Limb (tissue), 2 donors: ENCODE measurements around the gene CRELD2.

ENCODE experiments used
- DNase-seq, 2 donors: peaks; one replicate each; pipeline ENCODE4 v3.0.0-alpha.2; 2016; ENCODE audit errors: extremely low spot score in 2 of 2

The CRELD2 gene

DNA sequence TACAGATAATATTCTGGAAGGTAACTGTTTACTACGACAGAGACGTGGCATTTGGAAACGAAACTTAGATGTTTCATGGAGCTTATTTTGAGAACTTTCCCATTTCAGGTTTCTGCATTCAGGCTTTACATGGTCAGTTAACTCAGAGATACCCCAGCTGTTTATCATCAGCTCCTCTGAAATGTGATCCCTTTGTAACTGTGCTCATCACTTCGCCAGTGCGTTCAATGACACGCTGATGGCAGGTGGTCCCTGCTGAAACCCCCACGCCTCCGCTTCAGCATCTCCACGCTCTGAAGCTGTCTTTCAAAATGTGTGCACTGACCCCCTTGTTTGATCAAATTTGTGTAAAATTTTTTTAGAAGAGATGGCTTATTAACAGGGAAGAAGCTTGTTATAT is 30.7 kb upstream of the CRELD2 start:
- DNase-seq, result no peak

DNA sequence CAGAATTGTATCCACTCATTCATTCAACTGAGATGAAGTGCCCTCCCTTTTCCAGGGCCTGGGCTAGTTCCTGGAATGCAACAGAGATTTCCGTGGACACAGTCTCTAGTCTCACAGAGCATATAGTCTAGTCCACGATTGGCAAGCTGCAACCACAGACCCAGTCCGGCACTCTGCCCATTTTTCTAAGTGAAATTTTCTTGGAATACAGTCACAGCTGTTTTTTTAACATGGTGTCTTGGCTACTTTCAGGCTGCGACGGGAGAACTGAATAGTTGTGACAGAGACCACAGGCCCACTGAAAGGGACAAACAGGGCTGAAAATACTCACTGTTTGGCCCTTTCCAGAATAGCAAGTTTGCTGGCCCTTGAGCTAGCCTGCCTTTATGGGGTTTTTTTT is 29.4 kb upstream of the CRELD2 start:
- no peak for DNase-seq

DNA sequence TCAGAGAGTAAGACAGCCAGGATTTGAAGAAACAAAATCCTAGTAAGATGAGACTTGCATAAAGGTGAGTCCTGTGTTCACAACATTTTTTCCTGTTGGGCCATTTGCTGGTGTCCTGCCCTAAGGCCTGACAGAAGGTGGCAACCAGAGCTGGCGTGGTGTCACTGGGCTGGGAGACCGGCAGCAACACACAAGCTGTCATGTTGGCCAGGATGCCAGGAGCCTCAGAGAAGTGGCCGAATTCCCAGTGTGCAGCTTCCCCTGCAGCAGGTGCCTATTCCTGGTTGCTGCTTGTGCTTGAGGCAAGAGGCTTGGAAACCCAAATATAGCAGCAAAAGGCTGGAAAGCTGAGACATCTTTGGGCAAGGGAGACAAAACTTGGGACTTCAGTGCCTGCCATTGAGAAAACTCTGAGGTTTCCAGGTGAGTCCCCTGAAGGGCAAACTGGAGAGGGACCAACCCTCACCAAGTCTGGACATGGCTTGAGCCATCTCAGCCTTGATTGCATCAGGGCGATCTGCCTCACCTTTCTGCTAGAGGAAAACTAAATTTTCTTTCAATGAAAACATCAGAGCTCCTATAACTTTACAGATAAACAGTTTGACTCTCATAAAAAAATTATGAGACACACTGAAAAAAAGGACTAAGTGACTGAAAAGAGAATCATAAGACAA is 26.1 kb upstream of the CRELD2 start:
- no peak for DNase-seq

DNA sequence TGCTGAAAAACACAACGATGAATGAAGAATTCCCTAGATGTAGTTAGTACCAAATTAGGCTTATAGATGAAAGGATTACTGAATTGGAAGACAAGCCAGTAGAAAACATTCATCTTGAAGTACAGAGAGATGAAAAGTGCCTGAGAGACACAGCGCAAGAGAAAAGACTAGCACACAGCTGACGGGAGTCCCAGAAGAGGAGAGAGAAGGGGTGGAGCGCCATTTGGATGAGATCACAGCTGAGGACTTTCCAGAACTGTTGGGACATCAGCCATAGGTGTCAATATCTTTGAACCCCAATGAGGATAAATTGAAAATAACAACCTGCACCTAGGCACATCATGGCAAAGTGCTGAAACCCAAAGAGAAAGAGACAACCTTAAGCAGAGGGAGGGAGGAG is 25.4 kb upstream of the CRELD2 start:
- no peak for DNase-seq

DNA sequence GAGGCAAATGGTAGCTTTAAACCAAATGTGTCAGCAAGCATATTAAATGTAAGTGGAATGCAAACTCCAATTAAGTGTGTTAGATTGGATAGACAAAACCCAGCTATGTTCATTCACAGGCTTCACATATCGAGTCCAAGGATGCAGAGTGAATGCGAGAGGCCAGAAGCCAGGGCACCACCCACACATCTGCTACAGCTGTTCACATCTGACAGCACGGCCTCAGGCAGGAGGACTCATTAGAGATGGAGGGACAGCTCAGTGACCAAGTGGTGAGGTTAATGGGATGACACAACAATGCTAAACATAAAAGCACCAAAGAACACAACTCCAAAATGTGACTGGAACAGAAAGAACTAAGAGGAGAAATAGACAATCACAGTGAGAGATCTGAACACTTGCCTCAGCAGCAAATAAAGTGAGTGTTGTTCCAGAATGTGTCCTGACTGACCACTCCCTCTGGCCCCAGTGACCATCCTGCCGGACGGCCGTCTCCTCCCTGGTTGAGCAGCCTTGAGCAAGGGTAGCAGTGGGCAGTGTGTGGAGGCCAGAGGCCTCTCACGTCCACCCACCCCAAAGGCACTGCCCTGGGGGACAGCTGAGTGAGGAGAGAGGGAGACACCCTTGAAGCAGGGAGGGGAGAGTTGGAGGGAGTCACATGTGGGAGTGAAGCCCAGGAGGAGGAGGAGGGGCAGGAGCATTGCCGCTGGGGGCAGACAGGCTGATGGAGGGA is 23.9 kb upstream of the CRELD2 start:
- DNase-seq, result no peak

DNA sequence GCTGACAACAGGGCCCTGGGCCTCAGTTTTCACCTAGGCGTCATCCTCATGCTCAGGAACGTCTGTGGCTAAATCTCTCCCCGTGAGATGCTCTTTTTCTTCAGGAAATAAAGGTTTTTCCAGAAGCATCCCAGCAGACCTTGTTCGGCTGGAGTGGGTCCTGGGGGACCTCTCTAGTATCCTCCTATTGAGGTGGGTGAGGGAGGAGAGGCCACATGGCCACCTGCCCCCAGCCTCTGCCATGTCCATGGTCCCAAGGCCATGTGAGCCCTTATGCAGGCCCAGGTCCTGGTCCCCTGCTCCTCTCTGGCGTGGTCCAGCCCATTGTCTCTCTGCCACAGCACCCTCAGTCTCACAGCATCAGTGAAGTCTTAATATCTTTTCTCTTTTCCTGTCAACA is 22.2 kb upstream of the CRELD2 start:
- DNase-seq, result no peak

DNA sequence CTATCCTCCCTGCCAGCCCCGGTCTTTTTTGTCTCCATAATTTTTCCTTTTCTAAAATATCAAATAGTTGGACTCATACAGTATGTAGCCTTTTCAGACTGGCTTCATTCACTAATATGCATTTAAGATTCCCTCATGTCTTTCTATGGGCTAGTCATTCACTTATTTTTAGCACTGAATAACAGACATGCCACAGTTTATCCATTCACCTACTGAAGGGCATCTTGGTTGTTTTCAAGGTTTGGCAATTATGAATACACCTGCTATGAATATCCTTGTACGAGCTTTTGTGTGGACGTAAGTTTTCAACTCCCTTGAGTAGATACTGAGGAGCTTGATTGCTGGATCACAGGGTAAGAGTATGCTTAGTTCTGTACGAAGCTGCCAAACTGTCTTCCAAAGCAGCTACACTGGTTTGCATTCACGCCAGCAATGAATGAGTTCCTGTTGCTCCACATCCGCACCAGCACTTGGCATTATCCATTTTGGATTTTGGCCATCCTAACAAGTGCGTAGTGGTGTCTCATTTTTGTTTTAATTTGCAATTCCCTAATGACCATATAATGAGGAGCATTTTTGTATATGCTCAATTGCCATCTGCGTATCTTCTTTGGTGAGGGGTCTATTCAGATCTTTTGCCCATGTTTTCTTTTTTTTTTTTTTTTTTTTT is 21.3 kb upstream of the CRELD2 start:
- no peak for DNase-seq

DNA sequence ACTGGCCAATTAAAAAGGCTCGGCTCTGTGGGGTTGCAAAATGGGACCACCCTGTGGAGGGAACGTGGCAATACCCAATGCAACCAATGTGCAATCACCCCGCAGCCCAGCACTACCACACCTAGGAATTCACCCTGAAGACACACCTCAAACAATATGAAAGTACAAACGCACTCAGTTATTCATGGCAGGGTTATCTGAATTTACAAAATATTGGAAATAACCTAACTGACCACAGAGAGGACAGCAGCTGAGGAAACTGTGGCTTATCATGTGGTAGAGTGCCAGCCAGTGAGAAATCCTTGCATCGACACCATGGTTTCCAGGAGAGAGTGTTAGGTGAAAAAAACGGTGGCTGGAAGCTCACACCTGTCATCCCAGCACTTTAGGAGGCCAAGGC is 18.9 kb upstream of the CRELD2 start:
- no peak for DNase-seq

DNA sequence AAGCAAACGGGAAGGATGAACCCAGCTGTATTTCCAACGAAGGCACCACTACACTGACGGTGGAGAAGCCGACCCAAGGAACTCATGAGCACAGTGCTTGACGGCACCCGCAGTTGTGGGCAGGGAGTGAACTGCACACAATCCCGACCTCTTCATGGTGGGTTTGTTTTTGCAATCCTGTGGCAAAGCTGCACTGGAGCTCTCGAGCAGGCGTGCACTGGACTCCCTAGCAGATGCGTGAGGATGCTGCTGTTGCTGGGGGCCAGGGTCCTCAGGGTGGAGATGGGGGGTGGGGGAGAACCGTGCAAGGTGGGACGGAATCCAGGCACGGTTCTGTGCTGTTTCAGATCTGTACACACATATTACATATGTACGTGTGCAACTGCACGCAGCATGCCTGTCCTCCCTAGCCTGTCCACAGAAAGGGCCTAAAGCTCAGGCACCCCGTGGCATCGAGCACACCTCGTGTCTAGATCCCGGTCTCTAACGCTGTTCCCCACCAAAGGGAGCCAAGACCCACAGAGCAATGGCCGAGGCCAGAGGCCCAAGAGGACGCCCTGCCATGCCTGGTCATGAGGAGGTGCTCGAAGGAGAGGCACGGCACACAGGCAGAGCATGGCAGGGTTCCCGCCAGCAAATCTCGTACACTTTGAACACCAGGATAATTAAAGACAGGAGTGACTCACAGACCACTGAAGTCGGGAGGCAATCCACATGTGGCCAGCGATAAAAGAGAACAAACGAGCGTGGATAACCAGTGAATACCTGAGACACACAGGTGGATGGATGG is 17.8 kb upstream of the CRELD2 start:
- DNase-seq, result no peak

DNA sequence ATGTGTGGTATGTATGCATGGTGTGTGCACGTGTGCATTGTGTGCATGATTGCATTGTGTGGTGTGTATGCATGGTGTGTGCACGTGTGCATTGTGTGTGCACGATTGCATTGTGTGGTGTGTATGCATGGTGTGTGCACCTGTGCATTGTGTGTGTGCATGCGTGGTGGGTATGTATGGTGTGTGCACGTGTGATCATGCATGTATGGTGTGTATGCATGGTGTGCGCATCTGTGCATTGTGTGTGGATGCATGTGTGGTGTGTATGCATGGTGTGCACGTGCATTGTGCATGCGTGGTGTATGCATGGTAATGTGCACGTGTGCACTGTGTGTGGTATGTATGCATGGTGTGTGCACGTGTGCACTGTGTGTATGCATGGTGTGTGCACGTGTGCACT is 17.0 kb upstream of the CRELD2 start:
- no peak for DNase-seq

DNA sequence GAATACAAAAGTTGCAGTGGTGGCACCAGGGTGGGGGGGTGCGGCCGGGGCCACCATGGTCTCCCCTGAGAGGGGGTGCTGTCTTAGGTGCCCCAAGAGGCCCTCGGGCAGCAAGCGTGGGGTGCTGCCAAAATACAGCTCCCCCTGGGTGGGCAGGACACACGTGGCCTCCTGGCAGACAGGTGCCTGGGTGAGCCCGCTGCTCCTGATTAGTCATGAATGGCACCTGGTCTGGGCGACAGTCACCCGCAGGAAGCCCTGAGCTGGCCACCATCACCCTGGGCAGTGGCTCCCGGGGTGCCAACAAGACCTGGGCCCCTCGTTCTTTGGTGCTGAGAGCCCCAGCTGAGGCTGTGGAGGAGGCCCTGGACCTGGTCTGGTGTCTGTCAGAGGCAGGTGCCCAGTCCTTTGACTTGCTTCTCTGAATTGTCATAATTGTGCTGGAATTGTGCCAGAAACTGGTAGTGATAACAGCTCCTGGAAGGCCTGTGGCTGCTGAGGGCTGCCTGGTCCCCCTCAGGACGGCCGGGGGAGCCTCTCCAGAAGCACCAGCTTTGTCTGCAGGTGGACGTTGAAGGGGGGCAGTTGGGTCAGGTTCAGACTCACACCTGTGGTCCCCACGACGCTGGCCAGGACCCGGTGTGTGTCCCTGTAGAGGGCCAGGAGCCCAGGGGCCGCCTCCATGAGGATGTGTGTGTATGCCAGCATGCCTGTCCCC is 15.0 kb upstream of the CRELD2 start:
- no peak for DNase-seq

DNA sequence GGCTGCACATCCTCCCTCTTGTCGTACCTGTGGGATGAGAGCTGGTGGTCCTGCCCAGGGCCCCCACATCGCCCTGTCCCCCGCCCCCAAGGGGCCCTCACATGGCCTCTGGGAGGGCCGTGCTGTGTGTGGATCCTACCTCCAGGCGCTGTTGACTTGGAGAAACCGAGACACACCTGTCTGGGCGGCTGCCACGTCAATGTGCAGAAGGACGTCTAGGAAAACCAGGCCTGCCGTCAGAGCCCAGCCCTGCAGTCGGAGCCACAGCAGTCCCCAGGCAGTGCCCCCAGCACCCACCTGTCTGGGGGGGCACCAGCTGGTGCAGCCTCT is 14.4 kb upstream of the CRELD2 start:
- no peak for DNase-seq

DNA sequence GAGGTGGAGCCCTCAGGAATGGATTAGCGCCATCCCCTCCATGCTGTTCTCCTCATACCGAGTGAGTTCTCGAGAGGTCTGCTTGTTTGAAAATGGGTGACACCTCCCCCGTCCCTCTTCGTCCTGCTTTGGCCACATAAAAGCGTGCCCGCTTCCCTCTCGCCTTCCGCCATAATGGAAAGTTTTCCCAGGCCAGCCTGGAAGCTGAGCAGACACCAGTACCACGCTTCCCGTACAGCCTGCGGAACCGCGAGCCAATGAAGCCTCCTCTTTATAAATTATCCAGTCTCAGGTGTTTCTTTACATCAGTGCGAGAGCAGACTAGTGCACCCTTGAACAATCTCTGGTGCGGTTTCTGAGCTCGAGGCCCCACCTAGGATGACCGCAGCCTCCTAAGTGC is 13.0 kb upstream of the CRELD2 start:
- DNase-seq, result no peak

DNA sequence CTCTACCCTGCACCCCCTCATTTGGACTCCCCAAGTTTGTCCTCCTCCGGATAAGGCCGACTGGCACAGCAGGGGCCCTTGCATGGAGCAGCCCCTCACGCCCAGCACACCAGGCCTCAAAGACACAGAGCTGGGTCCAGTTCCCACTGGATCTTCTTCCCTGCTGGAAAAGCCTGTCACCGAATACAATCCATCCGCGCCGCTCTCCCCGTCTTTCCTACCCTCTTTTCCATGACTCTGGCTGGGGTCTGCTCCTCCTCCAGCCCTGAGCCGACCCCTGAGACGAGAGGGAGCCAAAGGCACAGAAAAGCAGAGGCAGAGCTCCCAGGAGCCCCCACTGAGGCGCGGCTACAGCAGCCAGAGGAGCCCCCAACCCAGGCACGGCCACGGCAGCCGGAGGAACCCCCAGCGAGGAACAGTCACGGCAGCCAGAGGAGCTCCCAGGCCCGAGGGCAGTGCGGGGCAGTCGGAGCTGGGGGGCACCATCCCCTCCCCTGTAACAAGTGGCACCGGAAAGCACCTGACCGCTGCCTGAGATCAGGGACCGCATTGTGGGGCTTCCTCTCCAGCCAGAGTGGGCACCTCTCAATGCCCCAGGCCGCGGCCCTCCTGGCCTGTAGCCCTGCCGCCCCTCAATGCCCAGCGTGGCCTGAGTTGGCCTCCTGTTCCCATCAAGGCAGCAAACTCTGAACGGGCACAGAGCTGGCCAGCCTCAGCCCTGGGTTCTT is 12.2 kb upstream of the CRELD2 start:
- DNase-seq, result no peak

DNA sequence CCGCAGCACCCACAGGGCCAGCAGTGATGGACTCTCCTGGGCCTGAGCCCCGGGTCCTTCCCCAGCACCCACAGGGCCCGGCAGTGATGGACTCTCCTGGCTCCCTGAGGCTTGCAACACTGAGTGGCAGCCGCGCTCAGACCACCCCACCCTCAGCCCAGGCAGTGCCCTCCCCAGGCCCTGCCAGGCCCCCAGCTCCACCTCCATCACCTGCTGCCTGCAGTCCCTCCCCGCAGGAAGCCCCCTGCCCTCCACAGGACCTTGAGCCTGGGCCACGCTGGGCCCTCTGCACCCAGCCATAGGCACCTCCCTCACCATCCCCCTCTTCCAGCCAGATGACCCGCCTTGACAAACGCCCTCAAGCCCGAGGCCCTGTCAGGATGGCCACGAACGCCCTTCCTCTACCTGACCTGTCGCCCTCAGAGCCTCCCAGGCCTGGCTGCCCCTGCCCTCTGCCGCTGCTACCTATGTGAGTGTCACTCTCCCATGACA is 11.6 kb upstream of the CRELD2 start:
- no peak for DNase-seq

DNA sequence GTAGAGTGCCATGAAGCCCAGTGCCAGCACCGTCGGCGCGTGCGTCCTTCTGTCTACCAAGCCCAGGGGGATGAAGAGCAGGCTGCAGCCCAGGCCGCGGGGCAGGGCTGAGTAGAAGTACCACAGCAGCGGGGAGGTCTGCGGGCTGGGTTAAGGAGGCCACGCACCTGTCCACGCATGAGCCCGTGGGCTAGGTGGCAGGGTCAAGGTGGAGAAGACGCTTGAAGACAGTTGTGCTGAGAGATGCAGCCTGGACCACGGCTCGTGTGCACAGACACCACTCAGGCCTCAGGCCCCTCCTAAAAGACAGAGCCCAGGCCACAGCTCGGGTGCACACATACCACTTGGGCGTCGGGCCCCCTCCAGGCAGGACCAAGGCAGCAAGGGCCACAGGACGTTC is 10.6 kb upstream of the CRELD2 start:
- DNase-seq, result no peak

DNA sequence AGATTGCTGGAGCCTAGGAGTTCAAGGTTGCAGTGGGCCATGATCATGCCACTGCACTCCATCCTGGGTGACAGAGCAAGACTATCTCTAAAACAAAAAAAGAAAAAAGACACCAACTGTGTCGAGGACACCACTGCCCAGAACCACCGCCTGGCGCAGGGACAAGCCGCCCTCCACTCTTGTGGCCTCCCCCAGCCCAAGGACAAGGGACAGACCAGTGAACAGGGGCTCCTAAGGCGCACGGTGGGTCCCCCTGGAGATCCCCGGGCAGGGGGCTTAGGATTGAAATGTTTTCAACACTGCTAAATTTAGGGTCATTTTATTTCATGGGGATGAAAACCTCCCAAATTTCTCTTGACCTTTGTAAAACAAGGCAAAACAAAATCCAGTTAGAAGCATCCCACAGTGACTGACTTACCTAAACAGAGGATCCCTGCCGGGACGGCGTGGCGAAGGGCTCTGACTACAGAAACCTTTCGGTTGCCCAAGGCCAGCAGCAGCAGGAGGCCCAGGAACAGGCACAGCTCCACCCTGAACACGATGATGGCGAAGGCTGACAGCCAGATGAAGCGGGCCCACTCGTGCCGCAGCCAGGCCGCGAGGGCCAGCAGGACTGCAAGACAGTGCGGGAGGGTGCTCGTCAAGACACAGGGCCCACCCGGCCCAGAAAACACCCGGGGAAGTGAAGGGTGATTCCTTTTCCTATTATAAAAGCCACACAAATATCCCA is 8.8 kb upstream of the CRELD2 start:
- DNase-seq, result no peak

DNA sequence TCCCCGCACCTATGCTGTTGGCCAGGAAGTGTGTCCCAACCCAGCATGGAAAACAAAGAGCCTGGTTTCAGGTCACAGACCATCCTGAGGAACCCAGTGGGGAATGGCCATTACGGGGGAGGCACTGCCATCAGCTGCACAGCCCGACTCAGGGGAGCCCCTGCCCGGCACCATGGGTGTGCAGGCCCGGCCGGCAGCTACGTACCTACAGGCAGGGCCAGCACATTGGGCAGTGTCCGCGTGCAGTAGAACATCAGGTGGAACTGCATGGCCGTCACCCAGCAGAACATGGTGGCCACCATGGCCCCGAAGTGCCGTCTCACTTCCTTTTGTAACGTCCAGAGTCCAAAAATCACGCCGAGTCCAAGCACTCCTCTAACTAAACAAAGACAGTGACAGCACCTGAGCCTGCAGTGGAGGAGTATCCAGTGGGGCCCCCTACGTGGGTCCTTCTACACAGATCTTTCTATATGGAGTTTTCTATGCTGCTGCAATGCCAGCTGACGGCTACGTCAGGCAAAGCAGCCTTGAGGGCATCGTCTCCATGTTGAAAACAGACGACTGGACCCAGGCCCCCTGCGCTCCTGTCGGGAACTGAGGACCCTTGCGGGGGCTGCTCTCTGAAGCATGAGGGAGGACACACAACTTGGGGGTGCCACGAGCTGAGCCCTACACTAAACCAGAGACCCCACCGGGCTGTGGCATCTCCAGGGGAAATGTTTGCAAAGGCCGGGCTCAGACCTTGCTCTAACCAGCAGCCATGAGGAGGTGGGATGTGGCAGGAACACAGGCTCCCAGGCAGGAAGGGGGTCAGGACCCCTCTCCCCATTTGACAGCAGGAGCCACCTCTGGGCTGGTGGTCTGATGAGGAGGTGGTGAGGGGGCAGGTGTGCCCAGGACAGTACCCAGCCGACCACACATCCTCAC is 7.9 kb upstream of the CRELD2 start:
- no peak for DNase-seq
